Lung (tissue), 12 donors: ENCODE results near the gene MAST1. TPM values are rescaled to one million over a fixed set of nuclear protein-coding genes. Genes with fewer than 3 reads are reported as not detected.
A peak's percentile ranks its signal among the peaks of the same experiment; 100 is the strongest.

Experiments
- ATAC-seq: fragments of 200-7000 bp; cut with Tn5 transposase; one replicate; pipeline ENCODE4 v1.9.1; 2020; ENCODE audit warnings: moderate number of reproducible peaks; ENCODE audit not compliant: insufficient read depth, low FRiP score
- DNase-seq, 3 donors: peaks; one replicate each; pipeline ENCODE4 v3.0.0-alpha.2; 2013 to 2017
- H3K27ac ChIP-seq, 2 donors: one replicate each; pipeline ENCODE4 v1.5.1; 2013; ENCODE audit warnings: mild to moderate bottlenecking in 2 of 2, moderate library complexity in 2 of 2, control low read depth in 1 of 2, inconsistent platforms in 1 of 2, low read depth in 1 of 2, low read length in 1 of 2
- H3K27me3 ChIP-seq, 3 donors: one replicate each; pipeline ENCODE4 v1.5.1; 2013; ENCODE audit warnings: low read length in 2 of 3; ENCODE audit not compliant: control insufficient read depth in 3 of 3, insufficient read depth in 3 of 3
- H3K36me3 ChIP-seq, 4 donors: one replicate each; pipeline ENCODE4 v1.5.1; 2013; ENCODE audit warnings: low read length in 4 of 4, mild to moderate bottlenecking in 1 of 4, moderate library complexity in 1 of 4; ENCODE audit not compliant: control insufficient read depth in 4 of 4, insufficient read depth in 4 of 4
- H3K4me1 ChIP-seq, 5 donors: one replicate each; pipeline ENCODE4 v1.5.1; 2013; ENCODE audit warnings: low read length in 5 of 5, mild to moderate bottlenecking in 2 of 5, moderate library complexity in 1 of 5; ENCODE audit not compliant: control insufficient read depth in 5 of 5, insufficient read depth in 5 of 5
- H3K4me3 ChIP-seq: one replicate; pipeline ENCODE4 v1.5.1; 2013; ENCODE audit warnings: mild to moderate bottlenecking, control low read depth, moderate library complexity
- H3K9ac ChIP-seq, 2 donors: one replicate each; pipeline ENCODE4 v1.5.1; 2013; ENCODE audit warnings: low read length in 2 of 2, control low read depth in 1 of 2; ENCODE audit not compliant: insufficient read depth in 1 of 2
- H3K9me3 ChIP-seq, 4 donors: one replicate each; pipeline ENCODE4 v1.5.1; 2013; ENCODE audit warnings: low read length in 3 of 4, mild to moderate bottlenecking in 1 of 4, moderate library complexity in 1 of 4; ENCODE audit not compliant: control insufficient read depth in 4 of 4, insufficient read depth in 3 of 4
- WGBS, 2 donors: extraction: QIAGEN DNeasy Blood & Tissue Kit; methylation state at CpG; one replicate each; pipeline ENCODE4 v1.1.7; 2013; 5-methylcytosine and 5-hydroxymethylcytosine counted together
- polyA plus RNA-seq, 2 donors: library from polyadenylated mRNA; stranded (reverse); fragments of 200-250 nt; gene quantifications; one replicate each; pipeline ENCODE4 v1.2.1, GENCODE V29; 2013
- total RNA-seq, 2 donors: library from RNA; depleted of rRNA in 1 of 2; stranded (reverse); fragments of >200 nt in 1 of 2; gene quantifications; one replicate each; pipeline ENCODE4 v1.2.1, GENCODE V29; 2014 to 2021
- TF ChIP-seq, protein P1 (sequence below): IDR thresholded peaks from 2 replicates; pipeline ENCODE4 v1.5.1; 2012; ENCODE audit warnings: mild to moderate bottlenecking; ENCODE audit errors: control extremely low read depth, extremely low read depth
- donor health status: control.
- donor health status: control.
- donor health status: Bipolar disorder and iron deficiency.
- donor health status: healthy.
- donor health status: DM: yes; HTN: yes; CAD: no.

Gene MAST1
- total and polyA plus RNA-seq, 4 donors, result 0.08 to 0.88 (median 0.41) TPM

DNA sequence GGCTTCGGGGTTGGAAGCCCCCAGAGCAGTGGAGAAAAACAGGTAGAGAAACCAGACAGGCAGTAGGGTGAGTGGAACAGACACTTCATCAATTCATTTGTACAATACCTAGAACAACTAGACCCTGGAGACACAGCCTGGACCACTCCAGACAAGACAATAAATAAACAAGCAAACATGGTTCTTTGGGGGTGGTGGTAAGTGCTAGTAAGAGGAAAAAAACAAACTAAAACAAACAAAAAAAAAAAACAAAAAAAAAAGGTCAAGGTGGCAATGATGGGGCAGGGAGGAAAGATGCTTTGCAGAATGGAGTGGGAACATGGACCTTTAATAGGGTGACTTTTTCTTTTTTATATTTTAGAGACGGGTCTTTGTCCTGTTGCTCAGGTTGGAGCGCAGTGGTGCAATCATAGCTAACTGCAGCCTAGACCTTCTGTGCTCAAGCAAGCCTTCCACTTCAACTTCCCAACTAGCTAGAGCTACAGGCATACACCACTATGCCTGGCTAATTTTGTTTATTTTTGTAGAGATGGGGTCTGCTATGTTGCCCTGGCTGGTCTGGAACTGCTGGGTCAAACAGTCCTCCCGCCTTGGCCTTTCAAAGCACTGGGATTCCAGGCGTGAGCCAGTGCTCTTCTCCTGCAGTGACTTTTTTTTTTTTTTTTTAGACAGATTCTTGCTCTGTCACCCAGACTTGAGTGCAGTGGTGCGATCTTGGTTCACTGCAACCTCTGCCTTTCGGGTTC is 43.9 kb upstream of the MAST1 start:
- Histone ChIP-seq H3K4me1 (peaks cover 0 to 37% (median 8%) of the 10 kb centered on the region in 5 donors), H3K9me3 (no peaks in the 10 kb centered on the region), H3K36me3 (peaks cover 0 to 4% (median 3%) of the 10 kb centered on the region in 4 donors), H3K27ac (peak overlapping the region; percentile 98 to 100), H3K9ac (no peak overlapping the region), H3K4me3 (peak overlapping the region; percentile 25), H3K27me3 (no peaks in the 10 kb centered on the region)
- no peak for ATAC-seq
- 64 to 65% methylated on average over 7 of the region's 7 CpGs for WGBS, 2 donors
- no peak for DNase-seq
- TF ChIP-seq, protein P1, sequence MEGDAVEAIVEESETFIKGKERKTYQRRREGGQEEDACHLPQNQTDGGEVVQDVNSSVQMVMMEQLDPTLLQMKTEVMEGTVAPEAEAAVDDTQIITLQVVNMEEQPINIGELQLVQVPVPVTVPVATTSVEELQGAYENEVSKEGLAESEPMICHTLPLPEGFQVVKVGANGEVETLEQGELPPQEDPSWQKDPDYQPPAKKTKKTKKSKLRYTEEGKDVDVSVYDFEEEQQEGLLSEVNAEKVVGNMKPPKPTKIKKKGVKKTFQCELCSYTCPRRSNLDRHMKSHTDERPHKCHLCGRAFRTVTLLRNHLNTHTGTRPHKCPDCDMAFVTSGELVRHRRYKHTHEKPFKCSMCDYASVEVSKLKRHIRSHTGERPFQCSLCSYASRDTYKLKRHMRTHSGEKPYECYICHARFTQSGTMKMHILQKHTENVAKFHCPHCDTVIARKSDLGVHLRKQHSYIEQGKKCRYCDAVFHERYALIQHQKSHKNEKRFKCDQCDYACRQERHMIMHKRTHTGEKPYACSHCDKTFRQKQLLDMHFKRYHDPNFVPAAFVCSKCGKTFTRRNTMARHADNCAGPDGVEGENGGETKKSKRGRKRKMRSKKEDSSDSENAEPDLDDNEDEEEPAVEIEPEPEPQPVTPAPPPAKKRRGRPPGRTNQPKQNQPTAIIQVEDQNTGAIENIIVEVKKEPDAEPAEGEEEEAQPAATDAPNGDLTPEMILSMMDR, result no peak

DNA sequence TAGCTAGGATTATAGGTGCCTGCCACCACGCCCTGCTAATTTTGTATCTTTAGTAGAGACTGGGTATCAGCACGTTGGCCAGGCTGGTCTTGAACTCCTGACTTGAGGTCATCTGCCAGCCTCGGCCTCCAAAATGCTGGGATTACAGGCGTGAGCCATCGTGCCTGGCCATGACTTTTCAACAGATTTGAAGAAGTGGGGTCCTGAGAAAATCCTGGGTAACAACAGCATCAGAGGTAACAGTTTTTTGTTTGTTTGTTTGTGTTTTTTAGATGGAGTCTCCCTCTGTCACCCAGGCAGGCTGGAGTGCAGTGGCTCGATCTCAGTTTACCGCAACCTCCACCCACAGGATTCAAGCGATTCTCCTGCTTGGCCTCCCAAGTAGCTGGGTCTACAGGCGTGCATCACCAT is 43.3 kb upstream of the MAST1 start:
- H3K36me3 ChIP-seq, result peaks cover 0 to 9% (median 6%) of the 10 kb centered on the region in 4 donors
- ATAC-seq, result no peak
- H3K9me3 ChIP-seq, result no peaks in the 10 kb centered on the region
- peaks cover 0 to 36% (median 8%) of the 10 kb centered on the region in 5 donors for H3K4me1 ChIP-seq
- TF ChIP-seq, protein P1, result no peak
- H3K9ac ChIP-seq, result no peak overlapping the region
- H3K27me3 ChIP-seq, result no peaks in the 10 kb centered on the region
- no peak for DNase-seq
- WGBS, 2 donors, result 93 to 95% methylated on average over 9 of the region's 9 CpGs
- H3K27ac ChIP-seq, result peak overlapping the region in 1 of 2 donors; percentile 27
- H3K4me3 ChIP-seq, result no peak overlapping the region

DNA sequence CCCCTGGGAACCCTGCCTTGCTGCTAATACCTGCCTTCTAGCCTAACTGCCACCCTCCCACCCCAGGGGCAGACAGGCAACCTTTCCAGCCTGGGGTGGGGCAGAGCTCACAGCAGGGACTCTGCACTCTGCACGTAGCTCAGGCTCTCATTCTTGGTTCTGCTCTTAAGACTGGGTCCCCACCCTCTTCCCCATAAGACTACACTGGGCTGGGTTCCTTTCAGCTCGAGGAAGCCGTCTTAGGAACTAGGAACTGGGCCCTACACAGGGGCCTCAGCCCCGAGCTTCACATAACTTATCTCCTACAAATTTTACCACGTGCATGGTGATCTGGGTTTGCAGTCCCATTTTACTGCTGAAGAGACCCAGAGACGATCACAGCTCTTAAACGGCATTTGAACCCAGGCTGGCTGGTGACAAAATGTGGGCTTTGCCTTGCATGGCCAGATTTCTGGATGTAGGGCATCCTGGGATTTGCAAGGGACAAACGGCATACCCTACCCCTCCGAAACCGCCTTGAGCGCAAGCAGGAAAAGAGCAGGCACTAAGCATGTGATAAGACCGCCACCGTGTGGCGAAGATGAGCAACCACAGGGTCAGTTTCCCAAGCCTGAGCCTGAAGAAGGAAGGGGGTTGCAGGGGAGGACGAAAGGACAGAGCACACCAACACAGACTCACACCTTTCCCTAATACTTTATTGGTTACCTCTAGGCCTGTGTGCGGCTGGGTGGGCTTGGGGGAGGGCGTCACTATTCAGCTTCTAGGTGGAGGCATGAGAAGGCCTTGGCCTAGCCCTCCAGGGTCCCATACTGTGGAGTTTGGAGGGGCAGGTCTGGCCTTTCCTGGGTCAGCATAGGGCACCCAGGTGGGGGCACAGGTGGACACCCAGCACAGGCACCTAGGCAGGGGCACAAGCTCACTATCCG is 41.9 kb upstream of the MAST1 start:
- H3K9me3 ChIP-seq, result no peaks in the 10 kb centered on the region
- WGBS, 2 donors, result 8 to 11% methylated on average over 18 of the region's 18 CpGs
- no peak overlapping the region for H3K9ac ChIP-seq
- ATAC-seq (no peak), DNase-seq (peak; percentile 87 to 91 (median 88))
- no peaks in the 10 kb centered on the region for H3K27me3 ChIP-seq
- peaks cover 0 to 36% (median 4%) of the 10 kb centered on the region in 5 donors for H3K4me1 ChIP-seq
- no peak overlapping the region for H3K4me3 ChIP-seq
- peak overlapping the region in 1 of 2 donors; percentile 12 for H3K27ac ChIP-seq
- TF ChIP-seq, protein P1, result peak; percentile 99
- H3K36me3 ChIP-seq, result peaks cover 0 to 10% (median 8%) of the 10 kb centered on the region in 4 donors
